IPS-NIHi11 (cell line): ENCODE data around the gene TMEM190.

Source experiments
- DNase-seq: peaks from one replicate; pipeline ENCODE4 v3.0.0; 2012; ENCODE audit warnings: mixed read lengths, low spot score

TMEM190 gene

DNA sequence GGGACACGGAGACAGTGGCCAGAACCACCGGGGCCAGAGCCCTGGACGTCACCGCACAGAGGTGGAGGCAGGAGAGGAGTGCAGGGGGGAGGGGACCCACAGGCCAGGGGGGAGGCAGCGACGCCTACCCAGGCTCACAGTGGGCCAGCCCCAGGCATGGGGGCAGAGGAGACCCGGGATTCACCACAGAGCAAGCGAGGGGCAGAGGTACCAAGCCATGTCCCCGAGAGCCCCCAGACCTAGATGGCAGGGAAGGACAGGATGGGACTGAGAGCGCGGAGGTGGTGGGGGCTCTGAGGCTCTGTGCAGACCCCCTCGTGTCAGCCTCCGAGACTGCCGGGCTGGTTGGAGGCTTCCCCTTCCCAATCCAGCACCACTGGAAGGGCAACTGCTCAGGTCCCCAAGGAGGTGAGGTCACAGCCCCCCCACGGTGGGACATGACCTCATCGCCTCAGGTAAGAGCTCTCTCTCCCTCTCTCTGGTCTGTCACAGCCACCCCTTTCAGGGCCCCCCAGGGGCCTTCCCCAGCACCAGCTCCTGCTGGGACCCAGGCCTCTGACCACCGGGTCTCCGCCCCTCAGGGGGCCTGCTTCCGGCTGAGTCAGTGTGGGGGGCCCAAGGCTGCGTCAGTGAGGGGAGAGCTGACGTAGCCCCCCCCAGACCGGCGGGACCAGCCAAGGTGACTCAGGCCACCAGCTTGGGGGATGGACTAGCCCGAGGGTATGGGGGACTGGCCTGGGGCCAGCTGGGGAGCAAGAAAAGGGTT lies 4.1 kb upstream of the TMEM190 start:
- DNase-seq = no peak

GRCh38 chr19:55373306-55373992 lies 3.2 kb upstream of the TMEM190 start:
- DNase-seq = no peak

DNA sequence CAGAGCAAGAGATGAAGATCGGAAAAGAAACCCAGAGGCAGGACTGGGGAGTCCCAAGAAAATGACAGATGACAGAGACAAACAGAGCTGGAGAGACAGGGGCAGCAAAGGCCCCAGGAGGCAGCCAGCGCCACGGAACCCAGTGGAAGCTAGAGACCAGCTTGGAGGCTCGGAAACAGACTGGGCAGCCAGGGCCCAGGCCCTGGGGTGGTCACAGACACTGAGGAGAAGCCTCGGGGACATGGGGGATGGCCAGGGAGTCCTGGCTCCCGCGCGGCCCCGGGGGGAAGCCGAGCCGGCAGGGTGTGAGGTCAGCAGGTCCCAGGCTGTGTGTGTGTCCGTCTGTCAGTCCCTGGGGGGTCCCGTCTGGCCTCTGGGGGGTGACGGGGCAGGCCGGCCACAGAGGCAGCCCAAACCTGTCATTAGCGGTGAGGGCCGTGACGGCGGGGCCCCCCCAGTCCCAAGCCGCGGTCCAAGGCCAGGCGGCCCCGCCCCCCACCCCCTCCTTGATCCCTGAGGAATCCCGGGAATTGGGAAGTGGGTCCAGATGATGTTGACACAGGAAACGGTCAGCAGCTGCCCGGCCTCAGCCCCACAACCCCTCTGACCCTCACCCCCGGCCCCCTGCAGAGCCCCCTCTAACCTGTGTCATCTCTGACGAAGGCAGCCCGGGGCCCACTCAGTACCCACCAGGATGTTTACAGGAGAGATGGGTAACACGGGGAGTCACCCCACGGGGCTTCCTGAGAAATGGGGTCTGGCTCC lies 2.5 kb upstream of the TMEM190 start:
- DNase-seq = peak; percentile 51

GRCh38 chr19:55377356-55378131 lies 918 bp downstream of the TMEM190 start:
- DNase-seq = no peak

DNA sequence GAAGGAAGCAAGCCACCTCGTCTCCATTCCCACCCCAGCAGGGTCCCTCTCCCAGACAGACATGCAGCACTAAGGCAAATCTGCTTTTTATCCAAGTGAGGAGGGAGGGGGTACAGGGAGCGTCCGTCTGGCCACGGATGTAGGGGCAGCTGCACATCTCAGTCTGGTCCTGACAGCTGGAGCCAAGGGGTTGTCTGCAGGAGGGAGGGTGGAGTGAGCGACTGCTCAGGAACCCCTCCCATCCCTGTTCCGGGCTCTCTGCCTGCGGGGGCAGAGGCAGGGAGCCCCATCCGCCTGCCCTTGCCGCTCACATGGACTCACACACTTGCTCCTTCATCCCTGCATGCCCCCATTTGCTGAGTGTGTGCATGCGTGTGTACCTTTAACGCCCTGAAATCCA lies 2.5 kb downstream of the TMEM190 start:
- DNase-seq = no peak

GRCh38 chr19:55382013-55382412 lies 5.4 kb downstream of the TMEM190 start:
- no peak for DNase-seq

GRCh38 chr19:55382522-55383054 lies 6.0 kb downstream of the TMEM190 start:
- no peak for DNase-seq

DNA sequence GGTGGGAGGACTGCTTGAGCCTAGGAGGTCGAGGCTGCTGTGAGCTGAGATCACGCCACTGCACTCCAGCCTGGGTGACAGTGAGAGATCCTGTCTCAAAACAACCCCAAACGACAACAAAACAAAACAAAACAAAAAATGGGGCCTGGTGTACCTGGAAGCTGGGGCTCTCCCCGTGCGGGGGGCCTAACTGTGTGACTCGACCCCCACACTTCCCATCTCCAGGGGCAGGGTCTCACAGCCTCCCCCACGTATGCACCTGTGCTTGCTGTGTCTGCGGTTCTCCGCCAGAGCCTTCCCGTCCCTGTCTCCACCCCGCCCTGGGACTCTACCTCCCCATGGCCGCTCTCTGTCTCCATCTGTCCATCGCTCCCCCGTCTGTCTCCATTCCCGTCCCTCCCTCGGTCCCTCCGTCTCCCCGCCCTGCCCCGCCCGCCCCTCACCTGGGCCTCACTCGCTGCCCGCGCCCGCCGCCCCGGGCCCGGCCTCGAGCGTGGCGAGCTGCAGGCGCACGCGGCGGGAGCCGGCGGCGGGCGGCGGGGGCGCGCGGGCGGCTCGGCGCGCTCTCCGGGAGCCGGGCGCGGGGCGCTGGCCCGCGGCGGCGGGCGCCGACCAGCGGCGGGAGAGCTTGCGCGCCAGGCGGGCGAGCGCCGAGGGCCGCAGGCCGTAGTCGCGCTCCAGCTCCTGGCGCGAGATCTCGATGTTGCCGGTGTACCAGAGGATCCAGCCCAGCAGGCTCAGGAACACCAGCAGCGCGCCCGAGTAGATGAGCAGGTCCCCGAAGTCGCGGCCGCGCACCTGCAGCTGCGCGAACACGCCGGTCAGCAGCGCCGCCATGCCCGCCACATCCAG lies 6.9 kb downstream of the TMEM190 start:
- DNase-seq = peak; percentile 84

DNA sequence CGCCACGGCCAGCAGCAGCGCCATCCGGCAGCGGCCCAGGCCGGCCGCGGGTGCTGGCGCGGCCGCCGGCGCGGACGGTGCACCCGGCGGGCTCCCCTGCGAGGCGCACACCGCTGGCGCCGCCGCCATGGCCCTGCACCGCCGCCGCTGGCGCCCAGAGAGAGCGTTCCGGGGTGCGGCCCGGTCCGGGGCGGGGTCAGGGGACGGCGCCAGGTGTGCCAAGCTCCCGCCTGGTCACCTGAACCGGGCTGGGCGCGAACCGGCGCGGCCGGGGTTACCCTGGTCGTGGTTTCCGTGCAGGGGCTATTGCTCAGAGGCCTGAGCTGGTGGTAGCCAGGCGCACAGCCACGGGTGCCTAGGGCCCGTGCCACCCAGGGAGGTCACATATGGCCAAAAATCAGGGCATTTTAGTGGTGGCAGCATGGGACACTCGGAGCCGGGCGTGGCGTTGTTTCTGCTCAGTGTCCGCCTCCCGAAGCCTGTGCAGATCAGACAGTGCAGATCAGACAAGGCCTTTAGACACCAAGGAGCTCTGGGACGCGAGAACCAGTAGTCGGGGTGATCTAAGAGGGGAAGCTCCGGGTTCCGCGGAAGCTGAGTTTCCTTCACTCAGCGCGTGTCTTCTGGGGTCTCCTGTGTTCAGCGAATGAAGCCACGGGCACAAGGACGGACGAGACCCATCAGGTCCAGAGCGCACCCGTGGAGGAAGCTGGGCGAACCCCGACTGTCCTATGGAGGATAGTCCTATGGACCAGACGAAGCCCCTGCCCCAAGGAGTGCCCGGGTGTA lies 7.7 kb downstream of the TMEM190 start, which contains the start of gene TMEM238:
TMEM238 (minus strand) TSS at position 162 of the 789 bp plus-strand sequence; CDS start at position 129, 33 bp downstream.
- DNase-seq = no peak

DNA sequence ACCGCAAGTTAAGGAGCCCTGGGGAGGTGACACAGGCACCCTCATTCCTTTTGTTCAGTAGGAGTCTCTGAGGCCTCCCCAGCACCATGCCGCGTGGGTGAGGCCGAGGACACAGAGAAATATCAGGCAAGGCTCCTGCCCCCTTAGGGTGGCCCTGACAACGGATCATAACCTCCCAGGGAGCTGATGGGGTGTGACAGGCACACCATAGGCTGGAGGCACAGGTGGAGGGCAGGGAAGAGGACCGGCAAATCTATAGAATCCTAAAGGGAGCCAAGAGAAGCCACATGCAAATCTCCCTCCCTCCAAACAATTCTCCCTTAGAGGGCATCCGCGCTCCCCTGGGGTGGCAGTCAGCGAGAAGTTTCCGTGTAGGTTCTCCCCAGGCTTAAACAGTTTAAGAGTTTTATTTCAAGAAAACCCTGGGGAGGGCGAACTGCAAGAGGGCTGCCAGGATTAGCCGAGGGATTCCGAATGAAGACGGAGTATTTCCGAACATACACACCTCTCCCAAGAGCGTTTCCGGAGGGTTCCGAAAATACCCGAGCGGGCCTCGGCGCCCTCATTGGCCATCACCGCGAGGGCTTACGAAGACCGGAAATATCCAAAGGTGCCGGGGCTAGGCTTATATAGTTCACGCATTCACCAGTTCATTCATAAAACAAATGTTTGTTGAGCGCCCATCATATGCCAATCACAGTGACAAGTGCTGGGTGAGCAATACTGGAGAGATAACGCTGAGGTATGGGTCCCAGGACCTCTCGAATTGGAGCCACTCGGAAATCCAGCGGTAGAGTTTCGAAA lies 8.5 kb downstream of the TMEM190 start:
- DNase-seq = peak; percentile 83

- DNase-seq = peak; percentile 89
Measured at GRCh38 chr19:55385724-55386492, 9.3 kb downstream of the TMEM190 start, which contains the start of gene RPL28. Gene RPL28 (plus strand): TSS chr19:55385932. CDS start chr19:55386358, 426 bp downstream.

DNA sequence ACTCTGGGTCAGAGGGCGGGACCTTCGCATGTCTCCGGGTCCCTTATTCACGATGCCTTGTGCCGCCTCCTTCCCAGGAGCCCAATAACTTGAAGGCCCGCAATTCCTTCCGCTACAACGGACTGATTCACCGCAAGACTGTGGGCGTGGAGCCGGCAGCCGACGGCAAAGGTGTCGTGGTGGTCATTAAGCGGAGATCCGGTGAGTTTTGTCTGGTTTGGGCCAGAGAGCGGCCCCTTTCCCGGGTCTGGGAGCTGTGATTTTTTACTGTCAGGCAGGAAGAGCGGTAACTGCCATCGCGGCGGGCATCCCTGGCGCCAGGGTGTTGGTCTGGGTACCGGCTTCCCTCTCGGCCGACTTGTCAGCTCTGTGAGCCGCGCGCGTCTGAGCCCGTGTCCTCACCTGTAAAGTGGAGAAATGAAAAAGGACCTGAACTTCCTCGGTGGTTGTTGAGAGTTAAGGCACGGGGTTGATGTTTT lies 9.9 kb downstream of the TMEM190 start:
- no peak for DNase-seq

DNA sequence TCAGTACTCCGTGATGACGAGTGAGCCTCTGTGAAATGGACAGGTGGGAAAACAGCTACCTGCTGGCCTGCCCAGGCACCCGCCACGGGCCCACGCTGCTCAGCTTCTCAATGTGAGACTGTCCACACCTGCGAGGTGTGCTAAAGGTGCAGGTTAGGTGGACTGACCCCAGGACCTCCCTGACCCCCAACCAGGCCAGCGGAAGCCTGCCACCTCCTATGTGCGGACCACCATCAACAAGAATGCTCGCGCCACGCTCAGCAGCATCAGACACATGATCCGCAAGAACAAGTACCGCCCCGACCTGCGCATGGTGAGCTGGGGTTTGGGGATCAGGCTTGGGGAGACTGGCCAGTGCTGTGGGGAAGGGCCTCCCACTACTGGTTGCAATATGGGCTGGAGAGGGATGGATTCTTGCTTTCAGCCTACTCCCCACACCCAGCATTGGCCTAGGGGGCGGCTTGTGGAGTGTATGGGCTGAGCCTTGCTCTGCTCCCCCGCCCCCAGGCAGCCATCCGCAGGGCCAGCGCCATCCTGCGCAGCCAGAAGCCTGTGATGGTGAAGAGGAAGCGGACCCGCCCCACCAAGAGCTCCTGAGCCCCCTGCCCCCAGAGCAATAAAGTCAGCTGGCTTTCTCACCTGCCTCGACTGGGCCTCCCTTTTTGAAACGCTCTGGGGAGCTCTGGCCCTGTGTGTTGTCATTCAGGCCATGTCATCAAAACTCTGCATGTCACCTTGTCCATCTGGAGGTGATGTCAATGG lies 11.3 kb downstream of the TMEM190 start:
- no peak for DNase-seq

DNA sequence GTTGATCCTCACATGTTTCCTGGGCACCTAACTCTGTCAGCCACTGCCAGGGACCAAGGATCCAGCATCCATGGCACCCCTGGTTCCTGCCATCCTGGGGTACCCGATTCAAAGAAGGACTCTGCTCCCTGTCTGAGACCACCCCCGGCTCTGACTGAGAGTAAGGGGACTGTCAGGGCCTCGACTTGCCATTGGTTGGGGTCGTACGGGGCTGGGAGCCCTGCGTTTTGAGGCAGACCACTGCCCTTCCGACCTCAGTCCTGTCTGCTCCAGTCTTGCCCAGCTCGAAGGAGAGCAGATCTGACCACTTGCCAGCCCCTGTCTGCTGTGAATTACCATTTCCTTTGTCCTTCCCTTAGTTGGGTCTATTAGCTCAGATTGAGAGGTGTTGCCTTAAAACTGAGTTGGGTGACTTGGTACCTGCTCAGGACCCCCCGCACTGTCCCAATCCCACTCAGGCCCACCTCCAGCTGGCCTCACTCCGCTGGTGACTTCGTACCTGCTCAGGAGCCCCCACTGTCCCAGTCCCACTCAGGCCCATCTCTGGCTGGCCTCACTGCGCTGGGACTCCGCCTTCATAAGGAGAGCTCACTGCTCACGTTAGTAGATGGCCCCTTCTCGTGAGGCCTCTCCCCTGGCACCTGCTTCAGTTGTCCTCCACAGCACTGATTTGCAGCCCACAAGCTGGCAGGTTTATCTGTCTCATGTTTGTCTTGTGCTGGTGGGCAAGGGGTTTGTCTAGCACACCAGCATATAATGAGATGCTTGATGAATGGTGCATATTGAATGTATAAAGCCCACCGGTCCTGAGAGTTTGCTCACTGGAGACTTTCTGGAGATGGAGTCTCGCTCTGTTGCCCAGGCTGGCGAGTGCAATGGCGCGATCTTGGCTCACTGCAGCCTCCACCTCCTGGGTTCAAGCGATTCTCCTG lies 13.0 kb downstream of the TMEM190 start:
- DNase-seq = no peak

- DNase-seq = no peak
Measured at GRCh38 chr19:55390461-55390880, 13.8 kb downstream of the TMEM190 start.

DNA sequence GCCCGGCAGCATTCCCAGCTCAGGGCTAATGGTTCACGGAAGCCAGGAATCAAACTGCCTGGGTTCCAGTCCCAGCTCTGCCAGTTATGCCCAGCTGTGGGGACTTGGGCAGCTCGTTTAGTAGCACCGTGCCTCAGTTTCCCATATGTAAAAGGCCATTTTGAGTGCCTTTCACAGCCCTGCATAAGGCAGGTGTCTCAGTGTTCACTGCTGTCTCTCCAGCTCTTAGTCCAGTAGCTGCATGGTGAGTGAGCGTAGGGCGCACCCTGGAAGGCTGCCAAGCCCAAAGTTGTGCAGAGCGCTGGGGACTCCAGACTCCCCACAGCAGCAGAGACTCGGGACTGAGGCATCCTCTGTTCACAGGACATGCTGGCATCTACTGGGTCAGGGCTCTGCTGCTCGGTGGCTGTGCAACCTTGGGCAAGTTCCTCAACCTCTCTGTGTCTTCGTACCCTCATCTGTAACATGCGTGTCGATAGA lies 14.6 kb downstream of the TMEM190 start:
- DNase-seq = no peak
